HS-27A (cell line): Measurements from ENCODE around the gene HUWE1.
"Not testable (repeated sequence)": the region's sequence is repeated elsewhere in the genome, so short reads cannot be mapped to it uniquely, and the experiment has no call there.

ENCODE experiments used
- DNase-seq: peaks from one replicate; pipeline ENCODE4 v3.0.0-alpha.2; 2012; ENCODE audit warnings: low read depth, missing footprints

HUWE1 gene, protein sequence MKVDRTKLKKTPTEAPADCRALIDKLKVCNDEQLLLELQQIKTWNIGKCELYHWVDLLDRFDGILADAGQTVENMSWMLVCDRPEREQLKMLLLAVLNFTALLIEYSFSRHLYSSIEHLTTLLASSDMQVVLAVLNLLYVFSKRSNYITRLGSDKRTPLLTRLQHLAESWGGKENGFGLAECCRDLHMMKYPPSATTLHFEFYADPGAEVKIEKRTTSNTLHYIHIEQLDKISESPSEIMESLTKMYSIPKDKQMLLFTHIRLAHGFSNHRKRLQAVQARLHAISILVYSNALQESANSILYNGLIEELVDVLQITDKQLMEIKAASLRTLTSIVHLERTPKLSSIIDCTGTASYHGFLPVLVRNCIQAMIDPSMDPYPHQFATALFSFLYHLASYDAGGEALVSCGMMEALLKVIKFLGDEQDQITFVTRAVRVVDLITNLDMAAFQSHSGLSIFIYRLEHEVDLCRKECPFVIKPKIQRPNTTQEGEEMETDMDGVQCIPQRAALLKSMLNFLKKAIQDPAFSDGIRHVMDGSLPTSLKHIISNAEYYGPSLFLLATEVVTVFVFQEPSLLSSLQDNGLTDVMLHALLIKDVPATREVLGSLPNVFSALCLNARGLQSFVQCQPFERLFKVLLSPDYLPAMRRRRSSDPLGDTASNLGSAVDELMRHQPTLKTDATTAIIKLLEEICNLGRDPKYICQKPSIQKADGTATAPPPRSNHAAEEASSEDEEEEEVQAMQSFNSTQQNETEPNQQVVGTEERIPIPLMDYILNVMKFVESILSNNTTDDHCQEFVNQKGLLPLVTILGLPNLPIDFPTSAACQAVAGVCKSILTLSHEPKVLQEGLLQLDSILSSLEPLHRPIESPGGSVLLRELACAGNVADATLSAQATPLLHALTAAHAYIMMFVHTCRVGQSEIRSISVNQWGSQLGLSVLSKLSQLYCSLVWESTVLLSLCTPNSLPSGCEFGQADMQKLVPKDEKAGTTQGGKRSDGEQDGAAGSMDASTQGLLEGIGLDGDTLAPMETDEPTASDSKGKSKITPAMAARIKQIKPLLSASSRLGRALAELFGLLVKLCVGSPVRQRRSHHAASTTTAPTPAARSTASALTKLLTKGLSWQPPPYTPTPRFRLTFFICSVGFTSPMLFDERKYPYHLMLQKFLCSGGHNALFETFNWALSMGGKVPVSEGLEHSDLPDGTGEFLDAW (N-terminal part only)

GRCh38 chrX:53686151-53686885 lies at the start of gene HUWE1:
Gene HUWE1 (minus strand): TSS chrX:53686719. CDS start chrX:53654107, 32,612 bp downstream.
- no peak for DNase-seq

DNA sequence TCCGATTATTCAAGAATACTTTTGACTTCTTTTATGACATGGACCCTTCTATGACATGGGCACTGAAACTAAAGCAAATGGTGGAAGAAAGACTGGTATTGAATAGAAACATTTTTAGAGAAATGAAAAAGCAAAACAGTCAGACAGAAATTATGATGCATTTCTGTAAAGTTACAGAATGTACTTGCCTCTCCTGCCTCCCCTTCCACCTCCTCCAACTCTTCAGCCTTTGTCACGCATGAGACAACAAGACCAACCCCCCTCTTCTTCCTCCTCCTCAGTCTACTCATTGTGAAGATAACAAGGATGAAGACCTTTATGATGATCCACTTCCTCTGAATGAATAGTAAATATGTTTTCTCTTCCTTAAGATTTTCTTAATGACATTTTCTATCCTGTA lies 46.3 kb upstream of the HUWE1 start:
- DNase-seq, result no peak

DNA sequence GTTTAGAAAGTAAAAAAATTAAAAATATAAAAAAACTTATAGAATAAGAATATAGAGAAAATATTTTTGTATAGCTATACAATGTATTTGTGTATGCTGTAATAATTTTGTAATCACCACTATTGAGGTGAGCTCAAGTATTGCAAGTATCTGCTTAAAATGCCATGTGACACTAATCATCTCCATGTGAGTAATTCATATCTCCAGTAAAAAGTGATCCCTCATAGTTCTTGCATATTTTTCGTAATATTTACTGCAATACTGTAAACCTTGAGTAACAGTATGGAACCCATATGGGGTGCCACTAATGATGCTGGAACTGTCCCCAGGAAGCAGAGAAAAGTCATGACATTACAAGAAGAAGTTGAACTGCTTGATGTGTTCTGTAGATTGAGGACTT lies 43.2 kb upstream of the HUWE1 start:
- no peak for DNase-seq

- no peak for DNase-seq
Measured at GRCh38 chrX:53728506-53728905, 42.0 kb upstream of the HUWE1 start.

DNA sequence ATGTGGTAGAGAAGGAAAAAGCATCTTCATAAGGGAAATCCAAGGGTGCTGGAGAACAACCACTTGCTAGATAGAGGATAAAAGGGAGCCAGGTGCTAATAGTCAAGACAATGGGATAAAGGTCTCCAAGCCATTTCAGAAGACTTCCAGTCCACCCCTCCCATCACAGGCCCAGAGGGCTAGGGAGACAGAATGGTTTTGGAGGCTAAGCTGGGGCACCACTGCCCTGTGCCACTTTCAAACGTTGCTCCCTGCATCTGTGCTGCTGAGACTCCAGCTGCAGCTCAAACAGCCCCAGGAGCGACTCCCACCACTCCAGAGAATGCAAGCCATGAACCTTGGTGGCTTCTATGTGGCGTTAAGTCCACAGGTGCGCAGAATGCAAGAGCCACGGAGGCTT lies 38.4 kb upstream of the HUWE1 start:
- DNase-seq, result no peak

DNA sequence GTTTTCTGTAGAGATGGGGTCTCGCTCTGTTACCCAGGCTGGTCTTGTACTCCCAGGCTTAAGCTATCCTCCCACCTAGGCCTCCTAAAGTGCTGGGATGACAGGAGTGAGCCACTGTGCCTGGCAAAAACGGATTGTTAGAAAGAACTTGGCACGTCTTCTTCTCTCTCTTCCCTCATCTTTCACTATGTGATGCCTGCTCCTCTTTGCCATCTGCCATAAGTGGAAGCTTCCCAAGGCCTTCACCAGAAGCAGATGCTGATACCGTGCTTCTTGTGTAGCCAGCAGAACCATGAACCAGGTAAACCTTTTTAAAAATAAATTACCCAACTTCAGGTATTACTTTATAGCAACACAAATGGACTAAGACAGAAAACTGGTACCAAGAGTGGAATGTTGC lies 36.9 kb upstream of the HUWE1 start:
- no peak for DNase-seq

DNA sequence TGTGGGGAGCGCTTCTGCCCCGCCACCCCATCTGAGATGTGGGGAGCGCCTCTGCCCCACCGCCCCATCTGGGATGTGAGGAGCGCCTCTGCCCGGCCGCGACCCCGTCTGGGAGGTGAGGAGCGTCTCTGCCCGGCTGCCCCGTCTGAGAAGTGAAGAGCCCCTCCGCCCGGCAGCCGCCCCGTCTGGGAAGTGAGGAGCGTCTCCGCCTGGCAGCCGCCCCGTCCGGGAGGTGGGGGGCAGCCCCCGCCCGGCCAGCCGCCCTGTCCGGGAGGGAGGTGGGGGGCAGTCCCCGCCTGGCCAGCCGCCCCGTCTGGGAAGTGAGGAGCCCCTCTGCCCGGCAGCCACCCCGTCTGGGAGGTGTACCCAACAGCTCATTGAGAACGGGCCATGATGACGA lies 35.1 kb upstream of the HUWE1 start:
- DNase-seq, result not testable (repeated sequence)

GRCh38 chrX:53719666-53720065 lies 33.1 kb upstream of the HUWE1 start:
- not testable (repeated sequence) for DNase-seq

GRCh38 chrX:53718073-53718472 lies 31.6 kb upstream of the HUWE1 start:
- DNase-seq, result no peak

- no peak for DNase-seq
Measured at GRCh38 chrX:53717205-53717604, 30.7 kb upstream of the HUWE1 start.

DNA sequence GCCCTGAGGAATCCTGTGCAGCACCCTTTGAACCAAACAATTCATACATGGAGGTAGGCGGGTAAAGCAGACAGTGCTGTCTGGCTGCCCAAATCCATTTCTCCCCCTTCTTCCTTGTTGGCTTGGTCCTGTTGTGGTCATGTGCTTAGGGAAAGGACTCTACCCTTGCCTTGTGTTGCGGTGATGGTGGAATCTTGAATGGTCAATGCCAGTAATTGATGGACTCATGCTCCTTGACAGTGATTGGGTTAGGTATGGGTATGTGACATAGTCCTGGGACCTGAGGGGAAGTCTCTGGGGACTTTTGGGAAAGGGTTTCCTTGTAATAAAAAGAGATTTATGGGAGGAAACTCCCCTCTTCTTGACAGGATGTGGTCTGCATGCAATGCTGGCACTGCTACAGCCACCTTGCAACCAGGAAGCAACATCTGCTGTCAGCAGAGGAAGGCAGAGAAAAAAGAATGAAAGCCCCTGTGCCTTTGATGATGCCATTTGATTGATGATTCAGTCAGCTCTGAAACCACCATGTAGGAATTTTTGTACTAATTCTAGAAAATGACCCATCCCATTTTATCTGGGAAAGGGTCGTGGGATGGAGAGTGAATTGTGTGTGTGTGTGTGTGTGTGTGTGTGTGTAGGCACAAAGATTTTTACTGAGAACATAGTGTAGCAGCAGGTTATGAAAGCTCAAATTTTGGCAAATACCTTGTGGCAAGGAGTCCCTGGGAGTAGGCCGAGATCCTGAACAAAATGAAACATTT lies 30.0 kb upstream of the HUWE1 start:
- DNase-seq, result no peak

- DNase-seq, result no peak
Measured at GRCh38 chrX:53715346-53715924, 28.9 kb upstream of the HUWE1 start.

DNA sequence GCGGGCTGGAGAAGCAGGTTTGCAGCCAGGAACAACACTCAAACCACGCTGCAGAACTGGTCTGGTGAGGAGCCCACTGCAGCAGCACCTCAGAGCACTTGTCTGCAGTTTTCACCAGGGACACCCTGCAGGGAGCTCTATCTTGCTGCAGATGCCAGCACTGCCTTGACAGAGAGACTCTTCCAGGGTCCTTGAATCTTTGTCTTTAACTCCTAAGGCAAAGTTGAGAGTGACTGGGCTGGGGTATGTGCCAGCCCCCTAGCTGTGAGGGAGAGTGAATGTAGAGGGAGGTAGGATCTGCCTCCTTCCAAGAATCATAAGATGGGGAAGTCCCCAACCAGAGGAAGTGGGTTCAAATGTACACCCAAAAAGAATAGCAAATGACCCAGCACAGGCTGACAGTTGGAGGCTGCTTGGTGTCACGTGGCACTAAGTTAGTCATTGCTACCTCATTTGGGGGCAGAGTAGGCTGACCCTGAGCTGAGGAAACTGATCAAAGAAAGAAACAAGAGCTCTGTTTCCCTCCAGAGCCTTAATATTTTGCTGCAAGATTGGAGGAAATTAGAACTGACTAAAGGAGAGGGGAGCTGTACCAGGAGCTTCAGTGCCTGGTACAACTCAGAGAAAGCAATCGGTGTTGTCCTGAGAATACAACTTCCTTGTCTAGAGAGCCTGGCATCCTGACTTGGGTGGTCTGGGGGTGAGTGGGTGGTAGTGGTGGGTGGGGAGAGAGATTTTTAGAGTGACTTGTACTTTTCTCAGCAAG lies 28.2 kb upstream of the HUWE1 start:
- no peak for DNase-seq

DNA sequence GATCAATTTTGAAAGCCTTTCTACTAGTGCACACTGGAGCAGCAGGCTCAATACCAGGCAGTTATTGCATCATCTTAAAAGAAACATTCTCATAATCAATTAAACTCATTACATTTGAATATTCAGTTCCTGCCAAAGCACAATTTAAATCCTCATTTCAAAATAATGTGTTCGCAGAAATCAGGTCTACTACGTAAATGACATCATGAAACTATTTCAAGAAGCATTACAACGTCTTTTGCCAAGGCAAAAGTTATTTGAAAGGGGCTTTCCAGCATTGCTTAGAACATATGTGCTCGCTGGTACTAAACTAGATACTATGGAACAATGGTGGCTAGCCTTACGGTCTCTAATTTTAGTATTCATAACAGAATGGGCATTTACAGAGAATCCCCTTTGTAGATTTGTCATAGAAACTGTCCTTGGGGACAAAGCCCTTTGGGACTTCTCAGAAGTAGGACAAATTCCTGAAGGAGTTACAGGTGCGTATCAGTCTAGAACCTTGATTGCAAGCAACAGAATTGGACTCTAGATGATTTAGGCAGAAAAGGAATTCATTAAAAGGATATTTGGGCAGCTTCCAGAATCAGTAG lies 27.6 kb upstream of the HUWE1 start:
- DNase-seq, result no peak

GRCh38 chrX:53711436-53711835 lies 24.9 kb upstream of the HUWE1 start:
- DNase-seq, result no peak

- no peak for DNase-seq
Measured at GRCh38 chrX:53704854-53705253, 18.3 kb upstream of the HUWE1 start.

GRCh38 chrX:53704294-53704693 lies 17.8 kb upstream of the HUWE1 start:
- DNase-seq, result no peak

DNA sequence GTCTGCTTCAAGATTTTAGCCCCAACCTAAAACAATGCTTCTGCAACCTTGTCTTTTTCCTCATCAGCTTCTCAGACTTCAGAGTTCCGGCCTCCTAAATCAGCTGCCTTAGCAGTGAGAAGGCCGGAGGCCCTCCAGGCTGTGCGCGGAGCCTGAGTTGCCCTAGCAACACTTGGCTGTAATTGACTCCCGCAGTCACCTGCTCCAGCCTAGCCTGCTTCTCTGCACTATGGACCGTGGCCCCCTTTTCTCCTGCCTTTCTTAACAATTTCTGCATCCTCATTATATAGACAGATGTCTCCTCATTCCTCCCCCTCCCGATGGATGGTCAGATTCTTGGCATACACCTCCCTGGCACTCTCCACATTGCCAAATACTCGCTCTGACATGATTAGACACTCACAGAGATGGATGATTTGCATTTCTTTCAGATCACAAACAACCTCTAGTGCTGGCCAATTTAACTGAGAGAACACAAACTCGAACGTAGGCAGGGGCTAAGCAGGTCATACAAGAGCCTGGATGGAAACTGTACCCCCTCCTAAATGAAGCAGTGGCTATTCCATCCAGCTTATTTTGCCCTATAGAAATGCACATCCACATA lies 9.5 kb upstream of the HUWE1 start:
- DNase-seq, result no peak

- DNase-seq, result no peak
Measured at GRCh38 chrX:53694642-53695041, 8.1 kb upstream of the HUWE1 start.
